GM18502 (cell line): ENCODE measurements around the gene FAM162A.

Experiments used
- ATAC-seq: cut with Tn5 transposase; IDR thresholded peaks from one replicate; pipeline ENCODE4 v1.9.1; 2021; ENCODE audit warnings: mild to moderate bottlenecking; ENCODE audit not compliant: unreplicated experiment, poor library complexity

FAM162A gene

DNA sequence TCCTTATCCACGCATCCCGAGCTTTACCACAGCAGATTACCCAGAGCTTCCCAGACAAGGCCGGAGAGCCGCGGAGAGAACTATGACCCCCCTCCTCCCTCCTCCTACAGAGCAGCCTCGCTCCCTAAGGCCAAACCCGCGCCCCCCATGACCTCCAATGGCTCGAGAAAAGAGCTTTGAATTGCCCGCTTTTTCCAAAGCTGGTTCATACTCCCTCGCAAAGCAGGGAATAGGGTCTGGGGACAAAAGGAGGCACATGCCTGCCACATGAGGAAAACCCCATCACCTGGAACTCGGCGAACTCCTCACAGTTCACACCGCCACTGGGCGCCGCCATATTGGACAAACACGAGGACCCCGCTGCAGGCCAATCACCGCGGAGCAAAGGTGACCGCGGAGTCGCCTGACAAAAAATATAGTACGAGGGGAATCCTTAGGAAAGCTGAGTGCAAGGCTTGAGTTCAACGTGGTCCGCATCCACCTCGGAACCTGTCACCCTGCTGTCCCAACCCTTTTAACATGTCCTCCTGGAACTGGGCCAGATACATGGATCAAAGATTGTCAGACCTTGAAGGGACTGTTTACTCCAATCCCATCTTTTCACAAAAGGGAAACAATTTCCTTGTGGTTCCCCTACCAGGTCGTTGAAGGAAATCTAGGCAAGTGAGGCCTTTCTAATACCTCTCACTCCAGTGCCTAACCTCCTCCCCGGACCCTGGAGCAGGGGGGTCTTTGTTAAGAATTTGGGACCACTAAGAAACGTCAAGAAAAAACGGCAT, 905 bp upstream of the FAM162A start, which contains the start of gene MIX23:
Gene MIX23 (minus strand): TSS at position 344 of the 779 bp plus-strand sequence. CDS start 7 bp downstream, at position 337.
- peak; percentile 42 for ATAC-seq

DNA sequence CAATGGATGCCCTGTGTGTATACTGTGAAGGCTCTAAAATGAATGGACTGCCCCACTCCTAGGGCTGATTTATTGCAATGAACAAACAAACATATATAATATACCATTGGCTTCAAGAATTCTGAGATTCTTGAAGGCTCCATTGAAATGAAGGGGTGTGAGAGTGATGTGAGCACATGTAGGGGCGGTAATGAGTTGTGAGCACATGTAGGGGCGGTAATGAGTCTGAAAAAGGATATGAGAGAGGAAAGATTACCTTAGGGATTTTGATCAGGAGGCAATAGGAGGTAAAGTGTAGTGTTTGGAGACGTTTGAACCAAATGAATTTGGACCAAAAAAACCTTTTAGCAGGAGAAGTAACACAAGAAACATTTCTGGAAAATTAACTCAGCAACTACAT, 3.7 kb downstream of the FAM162A start:
- no peak for ATAC-seq

DNA sequence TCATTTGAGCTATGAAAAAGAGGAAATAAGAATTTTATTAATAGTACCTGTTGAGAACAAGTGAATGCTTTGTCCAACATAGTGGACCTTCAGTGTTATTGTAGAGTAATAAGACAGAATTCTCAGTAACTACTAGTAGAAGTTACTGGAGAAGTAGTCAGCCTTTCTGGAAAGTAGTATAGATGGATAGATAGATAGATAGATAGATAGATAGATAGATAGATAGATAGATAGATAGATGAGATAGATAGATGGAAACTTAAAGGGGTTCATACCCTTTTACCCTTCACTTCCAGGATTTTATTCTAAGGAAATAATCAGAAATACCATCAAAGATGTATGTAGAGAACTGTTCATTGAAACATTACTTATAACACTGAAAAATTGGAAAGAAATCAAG, 5.2 kb downstream of the FAM162A start:
- no peak for ATAC-seq

DNA sequence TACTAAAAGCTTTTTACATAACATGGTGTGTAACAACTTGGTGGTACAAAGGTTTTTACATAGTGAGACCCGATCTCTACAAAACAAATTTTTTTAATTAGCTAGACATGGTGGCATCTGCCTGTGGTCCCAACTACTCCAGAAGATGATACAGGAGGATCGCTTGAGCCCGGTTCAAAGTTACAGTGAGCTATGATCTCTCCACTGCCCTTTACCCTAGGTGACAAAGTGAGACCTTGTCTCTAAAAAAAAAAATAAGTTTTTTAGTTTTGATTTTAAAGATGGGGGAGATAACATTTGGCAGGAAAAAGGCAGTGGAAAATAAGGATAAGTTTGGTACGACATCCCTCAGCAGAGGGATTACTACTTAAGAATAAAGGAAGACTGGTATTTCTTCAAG, 5.9 kb downstream of the FAM162A start:
- ATAC-seq, result no peak

DNA sequence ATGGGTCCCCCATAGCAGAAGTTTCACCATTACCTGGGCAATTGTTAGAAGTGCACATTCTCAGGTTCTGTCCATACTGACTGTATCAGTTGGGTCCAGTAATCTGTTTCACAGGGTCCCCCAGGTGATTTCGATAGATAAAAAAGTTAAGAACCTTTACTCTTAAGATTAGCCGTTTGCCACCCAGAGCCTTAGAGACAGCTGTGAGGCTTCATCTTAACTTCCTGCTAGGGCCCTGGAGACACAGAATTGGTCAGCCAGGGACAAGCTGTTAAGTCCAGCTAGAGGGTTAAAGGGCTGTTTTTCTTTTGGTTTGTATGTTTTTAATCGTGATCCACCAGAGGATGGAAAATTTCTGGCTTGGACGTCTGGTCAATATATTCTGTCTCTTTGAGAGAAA, 6.7 kb downstream of the FAM162A start:
- ATAC-seq, result no peak

DNA sequence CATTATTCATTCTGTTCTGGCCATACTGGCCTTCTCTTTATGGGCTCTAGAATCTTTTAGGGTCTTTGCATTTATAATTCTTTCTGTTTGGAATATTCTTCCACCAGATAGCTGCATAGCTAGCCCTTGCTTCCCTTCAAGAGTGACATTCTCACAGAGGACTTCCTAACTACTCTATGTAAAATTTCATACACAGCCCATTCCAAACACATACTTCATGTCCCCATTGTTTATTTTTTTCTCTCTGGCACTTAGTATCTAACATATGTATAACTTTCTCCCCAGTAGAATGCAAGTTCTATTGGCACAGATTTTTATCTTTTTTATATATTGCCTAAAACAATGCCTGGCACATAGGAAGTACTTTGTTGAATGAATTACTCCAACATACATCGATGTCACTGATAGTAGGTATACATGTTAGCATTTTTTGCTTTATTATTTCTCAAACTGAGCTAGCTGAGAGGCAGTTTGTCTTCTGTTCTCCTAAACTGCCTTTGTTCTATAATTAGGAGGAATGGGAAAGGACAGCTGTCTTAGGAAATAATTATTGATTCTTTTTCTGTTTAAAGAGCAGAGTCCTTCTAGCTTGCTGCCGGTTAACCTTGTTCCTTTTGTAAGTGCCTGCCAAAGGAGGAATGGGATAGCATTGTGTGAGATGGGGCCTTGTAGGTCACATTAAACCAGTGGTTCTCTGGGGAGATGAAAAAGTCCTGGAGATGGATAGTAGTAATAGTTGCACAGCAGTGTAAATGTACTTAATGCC, 7.9 kb downstream of the FAM162A start:
- no peak for ATAC-seq

DNA sequence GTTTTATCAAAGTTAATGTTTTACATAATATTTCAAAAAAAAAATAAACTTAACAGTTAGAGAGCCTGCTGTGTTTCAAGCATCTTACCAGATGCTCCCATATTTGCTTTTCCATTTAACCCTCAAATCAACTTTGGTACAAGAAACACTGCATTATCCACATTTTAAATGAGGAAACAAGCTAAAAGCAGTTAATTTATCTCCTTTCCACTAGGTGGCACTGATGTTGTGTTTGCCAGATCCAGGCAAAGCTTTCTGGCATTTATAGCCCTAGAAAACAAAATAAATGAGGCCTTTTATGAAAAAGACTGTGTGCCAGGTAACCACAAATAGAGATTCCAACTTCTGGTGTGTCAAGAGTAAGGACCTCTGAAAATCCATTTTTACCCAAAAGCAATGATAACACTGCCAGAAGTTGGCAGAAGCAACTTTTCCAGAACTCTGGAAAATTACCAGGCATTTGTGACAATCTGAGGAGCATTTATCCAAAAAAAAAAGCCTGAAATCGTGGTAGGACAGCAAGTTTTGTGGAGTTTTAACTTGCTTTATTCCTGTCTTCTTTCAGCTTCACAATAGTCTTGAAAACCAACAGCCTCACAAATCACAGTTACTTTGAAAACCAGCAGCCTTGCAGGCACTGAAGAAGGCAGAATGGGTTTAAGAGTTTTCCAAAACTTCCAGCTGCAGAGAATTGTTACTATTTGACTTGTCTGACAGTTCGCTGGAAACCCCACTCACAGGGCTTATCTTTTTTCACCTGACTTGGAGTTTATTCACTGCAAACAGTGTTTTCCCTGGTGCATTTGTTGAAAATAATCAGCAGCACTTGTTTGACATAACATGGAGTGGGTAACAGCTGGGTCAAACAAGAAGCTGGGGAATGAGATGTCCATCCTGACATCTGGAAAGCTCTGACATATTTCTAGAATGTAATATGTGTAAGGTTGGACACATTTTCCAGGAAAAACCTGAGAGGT, 9.2 kb downstream of the FAM162A start:
- ATAC-seq, result no peak

DNA sequence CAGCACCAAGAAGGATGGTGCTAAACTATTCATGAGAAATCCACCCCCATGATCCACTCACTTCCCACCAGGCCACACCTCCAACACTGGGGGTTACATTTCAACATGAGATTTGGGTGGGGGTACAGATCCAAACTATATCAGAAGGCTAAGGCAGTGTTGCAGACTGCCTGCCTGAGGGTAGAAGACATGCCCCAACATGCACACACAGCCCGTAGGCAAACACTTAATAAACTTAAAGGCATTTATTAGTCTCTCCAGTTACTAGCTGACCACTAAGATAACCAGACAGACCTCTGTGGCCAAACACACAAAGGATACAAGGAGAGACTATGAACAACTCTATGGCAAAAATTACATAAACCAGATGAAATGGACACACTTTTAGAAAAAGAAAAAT, 10.2 kb downstream of the FAM162A start:
- no peak for ATAC-seq

DNA sequence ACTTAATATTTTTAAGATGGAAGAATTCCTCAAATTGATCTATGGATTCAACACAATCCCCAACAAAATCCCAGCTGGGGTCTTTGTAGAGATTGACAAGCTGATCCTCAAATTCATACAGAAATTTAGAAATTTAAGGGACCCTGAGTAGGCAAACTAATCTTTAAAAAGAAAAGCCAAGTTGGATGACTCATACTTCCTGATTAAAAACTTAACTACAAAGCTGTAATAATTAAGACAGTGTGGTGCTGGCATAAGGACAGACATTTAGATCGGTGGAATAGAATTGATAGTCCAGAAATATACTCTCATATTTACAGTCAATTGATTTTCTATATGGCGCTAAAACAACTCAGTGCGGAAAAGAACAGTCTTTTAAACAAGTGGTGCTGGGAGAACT, 11.6 kb downstream of the FAM162A start:
- ATAC-seq, result no peak

DNA sequence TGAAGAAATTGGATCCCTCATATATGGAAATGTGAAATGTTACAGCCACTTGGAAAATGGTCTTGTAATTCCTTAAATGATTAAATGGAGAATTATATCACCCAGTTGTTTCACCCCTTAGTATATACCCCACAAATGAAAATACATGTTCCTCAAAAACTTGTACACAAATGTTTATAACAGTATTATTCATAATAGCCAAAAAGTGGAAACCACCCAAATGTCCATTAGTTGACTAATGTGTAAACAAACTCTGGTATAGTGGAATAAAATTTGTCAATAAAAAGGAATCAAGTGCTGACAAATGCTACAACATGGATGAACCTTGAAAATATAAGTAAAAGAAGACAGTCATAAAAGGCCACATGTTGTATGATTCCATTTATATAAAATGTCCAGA, 12.5 kb downstream of the FAM162A start:
- ATAC-seq, result no peak

DNA sequence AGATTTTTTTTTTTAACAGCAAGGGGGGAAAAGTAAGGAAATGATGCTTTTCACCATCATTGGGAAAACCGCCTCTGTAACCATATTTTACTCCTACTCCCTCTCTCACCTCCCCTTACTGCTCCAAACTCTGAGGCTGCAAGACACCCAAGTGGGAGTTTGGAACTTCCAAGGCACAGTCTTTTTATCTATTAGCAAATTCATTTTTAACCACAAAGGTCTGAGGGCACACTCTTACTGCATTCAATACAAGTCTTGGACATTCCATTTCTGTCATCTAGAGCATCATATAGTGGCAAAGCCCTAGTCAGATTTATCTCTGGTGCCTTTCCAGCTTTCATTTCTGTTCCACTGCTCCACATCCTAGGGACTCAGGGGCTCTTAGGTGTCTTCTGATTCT, 13.2 kb downstream of the FAM162A start:
- ATAC-seq, result no peak

DNA sequence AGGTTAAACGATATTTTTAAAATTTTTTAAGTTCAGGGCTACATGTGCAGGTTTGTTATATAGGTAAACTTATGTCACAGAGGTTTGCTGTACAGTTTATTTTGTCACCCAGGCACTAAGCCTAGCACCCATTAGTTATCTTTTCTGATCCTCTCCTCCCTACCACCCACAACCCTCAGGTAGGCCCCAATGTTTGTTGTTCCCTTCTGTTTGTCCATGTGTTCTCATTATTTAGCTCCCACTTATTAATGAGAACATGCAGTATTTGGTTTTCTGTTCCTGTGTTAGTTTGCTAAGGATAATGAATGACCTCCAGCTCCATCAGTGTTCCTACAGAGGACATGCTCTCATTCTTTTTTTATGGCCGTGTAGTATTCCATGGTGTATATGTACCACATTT, 14.9 kb downstream of the FAM162A start:
- no peak for ATAC-seq

DNA sequence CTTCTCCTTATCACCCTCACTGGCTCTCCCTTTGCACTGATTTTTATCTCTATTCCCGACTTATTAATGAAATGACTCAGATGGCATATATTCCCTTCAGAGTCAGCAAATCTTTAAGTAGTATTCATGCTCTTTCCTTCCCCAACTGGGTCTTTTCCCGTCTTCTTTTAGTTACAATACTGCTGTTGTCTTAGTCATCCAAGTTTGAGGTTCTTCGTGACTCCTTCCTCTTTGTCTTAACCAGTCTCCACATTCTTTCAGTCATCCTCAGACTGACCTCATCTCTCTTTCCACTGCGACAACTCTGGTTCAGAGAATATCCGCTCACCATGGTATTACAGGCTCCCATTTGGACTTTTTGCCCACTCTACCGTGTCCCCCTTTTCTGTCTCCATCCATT, 19.5 kb downstream of the FAM162A start:
- no peak for ATAC-seq

DNA sequence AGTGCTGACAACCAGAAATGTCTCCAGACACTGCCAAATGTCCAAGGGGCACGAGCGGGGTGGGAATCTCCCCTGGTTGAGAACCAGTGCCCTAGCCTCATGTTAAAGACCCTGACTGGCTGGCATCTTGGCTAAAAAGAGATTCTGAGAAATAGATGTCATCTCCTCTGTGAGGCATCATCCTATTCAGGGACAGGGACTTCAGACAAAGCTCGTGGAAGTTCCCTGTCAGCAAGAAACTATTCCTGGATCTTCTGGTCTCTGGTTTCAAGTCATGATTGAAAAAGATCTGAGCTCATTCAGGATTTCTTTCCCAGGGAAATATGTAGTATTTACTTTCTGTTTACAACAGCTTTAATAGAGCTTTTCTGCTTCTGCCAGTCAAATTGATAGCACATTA, 21.0 kb downstream of the FAM162A start:
- no peak for ATAC-seq

DNA sequence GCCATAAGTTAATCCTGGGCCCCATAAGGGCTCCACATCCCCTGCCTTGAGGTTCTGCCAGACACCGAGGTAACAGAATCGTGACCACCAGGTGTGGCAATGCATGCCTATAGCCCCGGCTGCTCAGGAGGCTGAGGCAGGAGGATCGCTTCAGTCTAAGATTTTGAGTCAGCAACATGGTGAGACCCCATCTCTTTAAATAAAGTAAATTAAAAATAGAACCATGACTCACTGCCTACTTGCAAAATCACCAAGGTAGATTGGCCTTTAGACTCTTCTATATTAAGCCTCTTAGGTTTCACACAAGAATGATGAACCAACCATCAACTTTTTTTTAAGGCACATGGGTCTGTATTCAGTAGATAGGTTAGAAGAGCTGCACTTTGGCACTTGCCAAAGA, 22.2 kb downstream of the FAM162A start:
- no peak for ATAC-seq

DNA sequence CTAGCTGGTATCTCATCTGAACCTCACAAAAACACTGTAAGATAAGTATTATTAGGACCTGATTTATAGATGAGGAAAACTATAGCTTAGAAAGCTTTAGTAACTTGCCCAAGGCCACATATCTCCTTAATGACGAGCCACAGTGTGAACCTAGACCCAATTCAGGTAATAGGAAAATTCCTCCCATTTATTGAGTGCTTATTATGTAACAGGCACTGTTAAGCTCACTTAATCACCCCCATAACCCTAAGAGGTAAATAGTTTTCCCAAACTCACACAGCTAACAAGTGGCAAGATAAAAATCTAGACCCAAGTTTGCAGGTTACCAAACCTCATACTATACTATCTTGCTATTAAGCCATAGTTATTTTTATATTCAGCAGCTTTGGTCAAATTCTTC, 24.0 kb downstream of the FAM162A start:
- ATAC-seq, result no peak

DNA sequence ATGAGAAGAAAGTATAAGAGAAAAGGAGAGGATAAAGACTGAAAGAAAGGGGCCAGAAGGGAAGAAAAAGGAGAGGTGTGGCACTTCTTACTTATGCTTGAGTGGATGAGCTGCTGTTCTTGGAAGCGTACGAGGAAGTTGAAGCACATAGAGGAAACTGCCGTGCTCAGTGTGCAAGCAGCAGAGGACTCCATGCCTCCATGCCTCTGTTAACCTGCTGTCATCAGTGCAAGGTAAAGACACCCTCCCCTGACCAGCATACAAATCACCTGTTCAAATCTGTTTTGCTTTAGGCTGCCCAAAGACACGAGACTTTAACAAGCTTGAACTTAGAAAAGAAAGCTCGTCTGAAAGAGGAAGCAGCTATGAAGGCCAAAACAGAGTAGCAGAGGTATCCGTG, 25.5 kb downstream of the FAM162A start:
- ATAC-seq, result no peak

DNA sequence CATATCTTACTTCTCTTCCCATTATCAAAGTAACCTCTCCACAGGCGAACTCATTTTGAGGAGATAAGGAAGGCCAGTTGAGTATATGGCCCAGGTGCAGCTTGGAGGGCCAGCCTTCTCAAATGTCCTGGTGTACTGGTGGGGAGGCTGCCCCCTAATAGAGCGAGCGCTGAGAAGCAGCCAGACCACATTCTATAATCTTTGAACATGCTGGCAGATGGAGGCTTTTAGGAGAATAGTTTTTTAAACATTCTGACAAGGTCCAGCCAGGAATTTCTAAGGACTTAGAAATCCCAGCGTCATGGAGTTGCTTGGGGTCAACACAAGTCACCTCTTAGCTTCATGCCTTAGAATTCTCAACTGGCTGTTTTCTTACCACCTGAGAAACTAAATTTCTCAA, 26.1 kb downstream of the FAM162A start:
- no peak for ATAC-seq

DNA sequence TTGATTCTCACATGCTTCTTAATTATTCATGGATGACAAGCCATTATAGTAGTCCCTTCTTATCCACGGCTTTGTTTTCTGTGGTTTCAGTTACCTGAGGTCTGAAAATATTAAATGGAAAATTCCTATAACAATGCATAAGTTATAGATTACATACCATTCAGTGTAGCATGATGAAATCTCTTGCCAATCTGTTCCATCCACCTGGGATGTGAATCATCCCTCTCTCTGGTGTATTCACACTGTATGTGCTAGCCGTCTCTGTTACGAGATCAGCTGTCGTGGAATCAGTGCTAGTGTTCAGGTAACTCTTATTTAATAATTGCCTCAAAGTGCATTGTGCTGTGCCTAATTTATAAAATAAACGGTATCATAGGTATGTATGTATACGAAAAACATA, 26.7 kb downstream of the FAM162A start:
- no peak for ATAC-seq

DNA sequence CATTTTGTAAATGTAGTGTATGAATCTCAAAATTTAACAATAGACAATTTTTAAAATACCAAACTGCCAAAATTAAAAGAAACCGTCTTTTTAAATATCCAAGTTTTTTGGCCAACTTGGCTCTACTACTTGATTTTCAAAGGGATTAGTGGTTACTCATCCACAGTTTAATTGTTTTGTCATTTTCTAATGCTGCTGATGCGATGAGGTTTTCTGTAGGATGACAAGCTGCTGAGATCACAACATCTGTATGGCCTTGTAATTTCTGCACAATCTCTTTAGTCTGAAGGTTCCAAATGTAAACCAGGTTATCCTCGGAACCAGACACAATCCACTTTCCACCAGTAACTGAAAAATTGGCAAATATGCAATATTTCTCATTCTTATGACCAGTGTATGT, 30.4 kb downstream of the FAM162A start:
- no peak for ATAC-seq
